Spleen (tissue), 7 donors: ENCODE measurements around the gene HS6ST2.

Experiments used
- CTCF ChIP-seq, 11 experiments: fragments of 200-600 bp in 7 of 11; fragments of 450-650 bp in 4 of 11; sonication (generic) in 4 of 11; IDR thresholded peaks in 8 of 11; conservative IDR thresholded peaks in 3 of 11; 1 replicate in 7 of 11; 2 replicates in 4 of 11; pipeline versions ENCODE4 v1.4.0 to v1.8.0; 2016 to 2021; ENCODE audit warnings: antibody characterized with exemption in 11 of 11, inconsistent platforms in 4 of 11, mild to moderate bottlenecking in 1 of 11
- POLR2A ChIP-seq, 3 donors: fragments of 450-650 bp; IDR thresholded peaks; one replicate each; pipeline ENCODE4 v1.5.1; 2017; ENCODE audit warnings: antibody characterized with exemption in 3 of 3, mild to moderate bottlenecking in 1 of 3
- POLR2AphosphoS5 ChIP-seq, 3 donors: sonication (generic); formaldehyde crosslinking; IDR thresholded peaks; one replicate each; pipeline ENCODE4 v1.5.1; 2017; ENCODE audit warnings: antibody characterized with exemption in 3 of 3
- donor health status: DM: no; HTN: no; CAD: no; lungs with moderate emphysema.
- donor health status: DM: no; HTN: no; CAD: no.
- donor health status: DM: no; HTN: no; CAD: no.

GRCh38 chrX:132807411-132808030 lies 150.9 kb downstream of the HS6ST2 start:
- TF ChIP-seq POLR2A (IDR thresholded peaks at IDR 0.05): no peak
- no peak for TF ChIP-seq CTCF (IDR thresholded peaks at IDR 0.05 in 8 of 11, conservative IDR thresholded peaks at IDR 0.05 in 3 of 11)
- no peak for TF ChIP-seq POLR2AphosphoS5 (IDR thresholded peaks at IDR 0.05)
